Natural killer cell (primary cell): ENCODE data around the gene FRMPD2. TPM values are rescaled to one million over a fixed set of nuclear protein-coding genes. Genes with fewer than 3 reads are reported as not detected.

Experiments used
- ATAC-seq, 3 donors: fragments of 150-1000 bp in 2 of 3; fragments of 200-7000 bp in 1 of 3; cut with Tn5 transposase; 1 replicate in 1 of 3; 2 replicates in 2 of 3; pipeline ENCODE4 v1.10.0; 2021; ENCODE audit warnings: mild to moderate bottlenecking in 2 of 3, moderate library complexity in 2 of 3
- DNase-seq, 2 donors: peaks; one replicate each; pipeline versions ENCODE4 v3.0.0 to v3.0.0-alpha.2; 2013 to 2021; ENCODE audit warnings: mixed read lengths in 1 of 2
- H3K27ac ChIP-seq: one replicate; pipeline ENCODE4 v1.5.1; 2013; ENCODE audit warnings: mild to moderate bottlenecking, low read length
- H3K27me3 ChIP-seq: one replicate; pipeline ENCODE4 v1.6.1; 2013; ENCODE audit warnings: low read length; ENCODE audit not compliant: control insufficient read depth, insufficient read depth
- H3K36me3 ChIP-seq: one replicate; pipeline ENCODE4 v1.6.1; 2013; ENCODE audit warnings: low read length; ENCODE audit not compliant: control insufficient read depth, insufficient read depth
- H3K4me1 ChIP-seq: one replicate; pipeline ENCODE4 v1.6.1; 2013; ENCODE audit warnings: low read length; ENCODE audit not compliant: control insufficient read depth, insufficient read depth
- H3K4me3 ChIP-seq: one replicate; pipeline ENCODE4 v1.5.1; 2013; ENCODE audit warnings: low read length
- H3K9me3 ChIP-seq: one replicate; pipeline ENCODE4 v1.6.1; 2013; ENCODE audit warnings: low read length; ENCODE audit not compliant: control insufficient read depth, insufficient read depth
- H3K27ac Mint-ChIP-seq, 2 donors: one replicate each; pipeline ENCODE4 v1.8.0; 2022; ENCODE audit warnings: mild to moderate bottlenecking in 2 of 2, mixed read lengths in 2 of 2, moderate library complexity in 1 of 2
- H3K27me3 Mint-ChIP-seq, 2 donors: one replicate each; pipeline ENCODE4 v1.8.0; 2022; ENCODE audit warnings: low read depth in 2 of 2, mixed read lengths in 2 of 2
- H3K36me3 Mint-ChIP-seq: one replicate; pipeline ENCODE4 v1.8.0; 2022; ENCODE audit warnings: mixed read lengths
- H3K4me1 Mint-ChIP-seq, 2 donors: one replicate each; pipeline ENCODE4 v1.8.0; 2022; ENCODE audit warnings: mixed read lengths in 2 of 2
- H3K4me3 Mint-ChIP-seq: one replicate; pipeline ENCODE4 v1.8.0; 2022; ENCODE audit warnings: mild to moderate bottlenecking, moderate library complexity, mixed read lengths
- H3K9me3 Mint-ChIP-seq, 2 donors: one replicate each; pipeline ENCODE4 v1.8.0; 2022; ENCODE audit warnings: mixed read lengths in 2 of 2
- WGBS: methylation state at CpG from one replicate; pipeline ENCODE4 v1.1.7; 2013; ENCODE audit warnings: missing lambda C conversion rate; ENCODE audit not compliant: insufficient coverage; 5-methylcytosine and 5-hydroxymethylcytosine counted together
- intact Hi-C: fragments of 100-400 bp; cut with micrococcal nuclease; formaldehyde crosslinking; loops from one replicate; pipeline ENCODE4 v1.14.2; 2022
- total RNA-seq, 4 donors: library from RNA; stranded (reverse); fragments of 120-200 nt in 1 of 4; gene quantifications; one replicate each; pipeline versions ENCODE4 v1.2.3 to v1.2.4, GENCODE V29; 2013 to 2022
- TF ChIP-seq, protein P1 (sequence below): fragments of 200-600 bp; IDR thresholded peaks from one replicate; pipeline ENCODE4 v1.8.0; 2022; ENCODE audit warnings: antibody characterized with exemption

FRMPD2 gene
- total RNA-seq, 3 donors from 2014 or later (not counting 1 experiment from before 2014, with no cell fraction given): 0.20 TPM; not detected in 2

DNA sequence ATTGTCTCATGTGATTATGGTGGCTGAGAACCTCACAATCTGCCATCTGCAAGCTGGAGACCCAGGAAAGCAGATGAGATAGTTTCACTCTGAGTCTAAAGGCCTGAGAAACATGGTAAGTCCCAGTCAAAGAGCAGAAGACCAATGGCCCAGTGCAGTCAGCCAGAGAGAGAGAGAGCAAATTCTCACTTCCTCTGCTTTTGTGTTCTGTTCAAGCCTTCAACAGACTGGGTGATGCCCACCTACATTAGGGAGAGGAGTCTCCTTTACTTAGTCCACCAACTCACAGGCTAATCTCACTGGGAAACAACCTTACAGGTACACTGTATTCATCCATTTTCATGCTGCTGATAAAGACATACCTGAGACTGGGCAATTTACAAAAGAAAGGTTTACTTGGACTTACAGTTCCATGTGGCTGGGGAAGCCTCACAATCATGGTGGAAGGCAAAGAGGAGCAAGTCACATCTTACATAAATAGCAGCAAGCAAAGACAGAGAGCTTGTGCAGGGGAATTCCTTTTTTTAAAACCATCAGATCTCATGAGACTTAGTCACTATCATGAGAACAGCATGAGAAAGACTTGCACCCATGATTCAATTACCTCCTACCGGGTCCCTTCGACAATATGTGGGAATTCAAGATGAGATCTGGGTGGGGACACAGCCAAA, 4.7 kb upstream of the FRMPD2 start:
- no peaks in the 10 kb centered on the region for H3K27me3 ChIP-seq
- peaks cover 3% of the 10 kb centered on the region for H3K9me3 ChIP-seq
- intact Hi-C loops: no loop called here
- H3K36me3 ChIP-seq: no peaks in the 10 kb centered on the region
- 95% methylated on average over 2 of the region's 2 CpGs for WGBS
- Mint-ChIP-seq H3K27ac (no peak overlapping the region), H3K4me3 (no peak overlapping the region), H3K27me3 (peaks cover 7 to 20% of the 10 kb centered on the region in 2 donors), H3K9me3 (peaks cover 0 to 4% of the 10 kb centered on the region in 2 donors), H3K4me1 (no peaks in the 10 kb centered on the region), H3K36me3 (no peaks in the 10 kb centered on the region)
- DNase-seq (no peak), ATAC-seq (no peak)
- no peaks in the 10 kb centered on the region for H3K4me1 ChIP-seq
- H3K27ac ChIP-seq: no peak overlapping the region
- TF ChIP-seq, protein P1, sequence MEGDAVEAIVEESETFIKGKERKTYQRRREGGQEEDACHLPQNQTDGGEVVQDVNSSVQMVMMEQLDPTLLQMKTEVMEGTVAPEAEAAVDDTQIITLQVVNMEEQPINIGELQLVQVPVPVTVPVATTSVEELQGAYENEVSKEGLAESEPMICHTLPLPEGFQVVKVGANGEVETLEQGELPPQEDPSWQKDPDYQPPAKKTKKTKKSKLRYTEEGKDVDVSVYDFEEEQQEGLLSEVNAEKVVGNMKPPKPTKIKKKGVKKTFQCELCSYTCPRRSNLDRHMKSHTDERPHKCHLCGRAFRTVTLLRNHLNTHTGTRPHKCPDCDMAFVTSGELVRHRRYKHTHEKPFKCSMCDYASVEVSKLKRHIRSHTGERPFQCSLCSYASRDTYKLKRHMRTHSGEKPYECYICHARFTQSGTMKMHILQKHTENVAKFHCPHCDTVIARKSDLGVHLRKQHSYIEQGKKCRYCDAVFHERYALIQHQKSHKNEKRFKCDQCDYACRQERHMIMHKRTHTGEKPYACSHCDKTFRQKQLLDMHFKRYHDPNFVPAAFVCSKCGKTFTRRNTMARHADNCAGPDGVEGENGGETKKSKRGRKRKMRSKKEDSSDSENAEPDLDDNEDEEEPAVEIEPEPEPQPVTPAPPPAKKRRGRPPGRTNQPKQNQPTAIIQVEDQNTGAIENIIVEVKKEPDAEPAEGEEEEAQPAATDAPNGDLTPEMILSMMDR: no peak
- H3K4me3 ChIP-seq: no peak overlapping the region

DNA sequence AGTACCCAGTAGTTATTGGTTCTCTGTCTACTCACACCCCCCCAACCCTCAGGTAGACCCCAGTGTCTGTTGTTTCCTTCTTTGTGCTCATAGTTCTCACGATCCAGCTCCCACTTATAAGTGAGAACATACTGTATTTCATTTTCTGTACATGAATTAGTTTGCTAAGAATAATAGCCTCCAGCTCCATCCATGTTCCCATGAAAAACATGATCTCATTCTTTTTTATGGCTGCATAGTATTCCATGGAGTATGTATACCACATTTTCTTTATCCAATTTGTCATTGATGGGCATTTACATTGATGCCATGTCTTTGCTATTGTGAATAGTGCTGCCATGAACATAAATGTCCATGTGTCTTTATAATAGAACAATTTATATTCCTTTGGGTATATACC, 2.6 kb upstream of the FRMPD2 start:
- TF ChIP-seq, protein P1: no peak
- no peak overlapping the region for H3K27ac Mint-ChIP-seq
- DNase-seq (no peak), ATAC-seq (no peak)
- Histone ChIP-seq H3K4me3 (no peak overlapping the region), H3K4me1 (no peaks in the 10 kb centered on the region), H3K36me3 (no peaks in the 10 kb centered on the region), H3K9me3 (no peaks in the 10 kb centered on the region), H3K27ac (no peak overlapping the region), H3K27me3 (no peaks in the 10 kb centered on the region)
- H3K36me3 Mint-ChIP-seq: no peaks in the 10 kb centered on the region
- H3K27me3 Mint-ChIP-seq: peaks cover 7 to 20% of the 10 kb centered on the region in 2 donors
- H3K4me1 Mint-ChIP-seq: no peaks in the 10 kb centered on the region
- no CpG with 5 or more reads among the region's 1 CpG for WGBS
- H3K9me3 Mint-ChIP-seq: peaks cover 0 to 4% of the 10 kb centered on the region in 2 donors
- intact Hi-C loops: no loop called here
- H3K4me3 Mint-ChIP-seq: no peak overlapping the region

DNA sequence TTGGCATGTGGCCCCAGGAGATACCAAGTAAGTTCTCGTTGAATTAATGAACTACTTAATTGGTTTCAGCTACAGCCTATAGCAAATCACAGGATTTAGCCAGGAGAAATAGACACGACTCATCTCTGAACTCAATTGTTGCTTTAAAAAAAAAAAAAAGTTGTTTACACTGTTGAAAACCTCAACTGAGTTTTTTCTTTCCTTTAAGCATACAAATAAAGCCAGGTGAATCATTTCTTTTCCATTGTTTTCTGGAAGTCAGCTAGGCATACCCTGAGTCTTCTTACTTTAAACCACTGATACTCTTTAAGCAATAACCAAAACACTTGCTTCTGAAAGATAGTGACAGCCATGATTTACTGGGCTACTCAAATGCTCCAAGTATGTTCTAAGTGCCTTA, 755 bp downstream of the FRMPD2 start:
- Histone ChIP-seq H3K27ac (no peak overlapping the region), H3K4me3 (no peak overlapping the region), H3K27me3 (no peaks in the 10 kb centered on the region), H3K9me3 (no peaks in the 10 kb centered on the region), H3K36me3 (no peaks in the 10 kb centered on the region), H3K4me1 (no peaks in the 10 kb centered on the region)
- no peak for DNase-seq
- peaks cover 3 to 23% of the 10 kb centered on the region in 2 donors for H3K27me3 Mint-ChIP-seq
- no peaks in the 10 kb centered on the region for H3K9me3 Mint-ChIP-seq
- H3K27ac Mint-ChIP-seq: no peak overlapping the region
- H3K4me1 Mint-ChIP-seq: no peaks in the 10 kb centered on the region
- intact Hi-C loops: no loop called here
- ATAC-seq: no peak
- WGBS: 79% methylated on average over 2 of the region's 2 CpGs
- no peak overlapping the region for H3K4me3 Mint-ChIP-seq
- TF ChIP-seq, protein P1: no peak
- H3K36me3 Mint-ChIP-seq: no peaks in the 10 kb centered on the region

DNA sequence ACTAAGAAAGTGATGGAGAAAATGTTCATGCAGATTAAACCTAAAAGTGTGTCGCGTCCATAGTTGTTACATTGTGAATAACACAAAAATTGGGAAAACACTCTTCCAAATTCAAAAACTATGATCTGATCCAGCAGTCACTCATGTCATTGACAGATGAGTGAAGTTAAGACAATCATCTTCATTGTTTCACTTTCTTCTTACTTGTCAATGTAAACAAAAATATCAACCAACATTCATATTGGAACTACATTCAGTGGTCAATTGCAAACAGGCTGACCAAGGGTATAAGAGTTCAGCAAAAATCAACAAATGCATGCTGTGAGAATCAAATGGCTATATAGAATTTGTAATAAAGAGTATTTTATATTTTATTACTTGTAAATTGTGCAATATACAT, 1.8 kb downstream of the FRMPD2 start:
- WGBS: no CpG with 5 or more reads among the region's 2 CpGs
- H3K4me3 Mint-ChIP-seq: no peak overlapping the region

More for the DNA sequence above, 1.8 kb downstream of the FRMPD2 start:
- DNase-seq (no peak), ATAC-seq (no peak)
- H3K27ac Mint-ChIP-seq: no peak overlapping the region
- H3K9me3 ChIP-seq: no peaks in the 10 kb centered on the region
- no peaks in the 10 kb centered on the region for H3K9me3 Mint-ChIP-seq
- H3K4me3 ChIP-seq: no peak overlapping the region
- no peaks in the 10 kb centered on the region for H3K4me1 ChIP-seq
- H3K27ac ChIP-seq: no peak overlapping the region
- no peaks in the 10 kb centered on the region for H3K36me3 ChIP-seq
- H3K4me1 Mint-ChIP-seq: no peaks in the 10 kb centered on the region
- TF ChIP-seq, protein P1: no peak
- peaks cover 3 to 13% of the 10 kb centered on the region in 2 donors for H3K27me3 Mint-ChIP-seq
- no peaks in the 10 kb centered on the region for H3K36me3 Mint-ChIP-seq
- intact Hi-C loops: no loop called here
- no peaks in the 10 kb centered on the region for H3K27me3 ChIP-seq
